Measurements from ENCODE around the gene MAP6D1.
A peak's percentile ranks its signal among the peaks of the same experiment; 100 is the strongest.
"Not testable (repeated sequence)": the region's sequence is repeated elsewhere in the genome, so short reads cannot be mapped to it uniquely, and the experiment has no call there.

MAP6D1 gene

GRCh38 chr3:183796372-183796771, 29.0 kb downstream of the MAP6D1 start:
- DNase-seq: no peak

- no peak for DNase-seq
Observed at GRCh38 chr3:183794452-183794851, 30.9 kb downstream of the MAP6D1 start.

- DNase-seq: no peak
Observed at GRCh38 chr3:183792976-183793375, 32.4 kb downstream of the MAP6D1 start.

- no peak for DNase-seq
Observed at GRCh38 chr3:183790700-183791099, 34.7 kb downstream of the MAP6D1 start.

- no peak for DNase-seq
Observed at GRCh38 chr3:183789826-183790225, 35.6 kb downstream of the MAP6D1 start.

- not testable (repeated sequence) for DNase-seq
Observed at GRCh38 chr3:183784503-183784902, 40.9 kb downstream of the MAP6D1 start.

- DNase-seq: no peak
Observed at GRCh38 chr3:183782576-183783276, 42.7 kb downstream of the MAP6D1 start.

- DNase-seq: no peak
Observed at GRCh38 chr3:183781246-183781645, 44.1 kb downstream of the MAP6D1 start.

GRCh38 chr3:183779896-183780465, 45.4 kb downstream of the MAP6D1 start:
- no peak for DNase-seq

- DNase-seq: no peak
Observed at GRCh38 chr3:183777016-183777618, 48.3 kb downstream of the MAP6D1 start.

GRCh38 chr3:183776451-183776850, 48.9 kb downstream of the MAP6D1 start:
- not testable (repeated sequence) for DNase-seq

- DNase-seq: no peak
Observed at GRCh38 chr3:183775781-183776180, 49.6 kb downstream of the MAP6D1 start.

- DNase-seq: no peak
Observed at GRCh38 chr3:183774631-183775030, 50.7 kb downstream of the MAP6D1 start.

- no peak for DNase-seq
Observed at GRCh38 chr3:183769453-183769852, 55.9 kb downstream of the MAP6D1 start.

GRCh38 chr3:183768114-183768513, 57.3 kb downstream of the MAP6D1 start:
- DNase-seq: no peak

GRCh38 chr3:183766745-183767606, 58.4 kb downstream of the MAP6D1 start:
- DNase-seq: peak; percentile 81

GRCh38 chr3:183766107-183766506, 59.3 kb downstream of the MAP6D1 start:
- DNase-seq: no peak
